Measurements from ENCODE around the gene KLRG1. TPM values are rescaled to one million over a fixed set of nuclear protein-coding genes. Genes with fewer than 3 reads are reported as not detected.

The KLRG1 gene
- polyA plus RNA-seq, 1 of the 3 experiments (the other 2 are of a cell fraction) = 5.1 TPM

DNA sequence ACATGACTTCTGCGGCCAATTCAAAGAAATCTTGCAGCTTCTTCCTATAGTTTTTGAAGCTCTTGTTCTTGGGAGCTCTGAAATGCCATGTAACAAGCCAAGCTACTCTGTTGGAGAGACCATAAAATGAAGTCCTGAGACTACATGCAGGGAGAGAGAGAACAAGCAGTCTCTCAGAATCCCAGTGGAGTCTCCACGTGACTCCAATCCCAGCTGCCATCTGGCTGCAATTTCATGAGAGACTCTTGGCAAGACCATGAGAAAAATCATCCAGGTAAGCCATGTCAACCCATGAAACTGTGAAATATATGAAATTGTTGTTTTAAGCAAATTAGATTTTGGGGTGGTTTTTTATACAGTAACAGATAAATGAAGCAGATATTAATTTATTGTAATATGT lies 54.4 kb downstream of the KLRG1 start:
- Histone ChIP-seq H4K20me1 (ENCODE audit: insufficient read depth) (no peaks in the 10 kb centered on the region), H3K9me2 (no peaks in the 10 kb centered on the region), H3K36me3 (replicated peaks in 1 of 2; ENCODE audit: control insufficient read depth in 1 of 2, insufficient read depth in 2 of 2, low read length in 1 of 2) (no peaks in the 10 kb centered on the region), H3K79me2 (ENCODE audit: insufficient read depth) (no peaks in the 10 kb centered on the region), H2AFZ (ENCODE audit: low read depth) (no peak overlapping the region), H3K4me3 (ENCODE audit: low read depth in 2 of 2, low read length in 1 of 2) (no peak overlapping the region), H3K27ac (ENCODE audit: low read depth in 2 of 2, low read length in 1 of 2) (no peak overlapping the region), H3K4me1 (ENCODE audit: control insufficient read depth in 1 of 2, insufficient read depth in 2 of 2, low read depth in 1 of 2, low read length in 1 of 2) (no peaks in the 10 kb centered on the region), H3K27me3 (ENCODE audit: insufficient read depth) (no peaks in the 10 kb centered on the region), H3F3A (replicated peaks; ENCODE audit: insufficient read depth) (no peaks in the 10 kb centered on the region), H3K9ac (no peak overlapping the region), H3K4me2 (no peak overlapping the region), H3K9me3 (no peaks in the 10 kb centered on the region)
- no peak for DNase-seq
- WGBS (ENCODE audit: low lambda C conversion rate) = 60% methylated on average over 2 of the region's 2 CpGs
- CTCF ChIA-PET = no interaction called here
- TF ChIP-seq TCF12 (IDR thresholded peaks at IDR 0.05) (no peak), JUND (IDR thresholded peaks at IDR 0.05) (no peak), YY1 (IDR thresholded peaks at IDR 0.05; ENCODE audit: low read depth) (no peak), NFIC (IDR thresholded peaks at IDR 0.05; ENCODE audit: borderline replicate concordance) (no peak), POLR2AphosphoS5 (IDR thresholded peaks at IDR 0.05; ENCODE audit: low read depth, low read length) (no peak), SMC3 (IDR thresholded peaks at IDR 0.05; ENCODE audit: low read depth, low read length) (no peak), TAF1 (IDR thresholded peaks at IDR 0.05; ENCODE audit: borderline replicate concordance, low read depth, low read length) (no peak), EP300 (IDR thresholded peaks at IDR 0.05; ENCODE audit: borderline replicate concordance in 1 of 2, low read depth in 1 of 2, low read length in 1 of 2) (no peak), MXI1 (IDR thresholded peaks at IDR 0.05; ENCODE audit: low read depth, low read length) (no peak), GATA2 (CRISPR knock-in tag; IDR thresholded peaks at IDR 0.05) (no peak)
- TF ChIP-seq, protein P1, sequence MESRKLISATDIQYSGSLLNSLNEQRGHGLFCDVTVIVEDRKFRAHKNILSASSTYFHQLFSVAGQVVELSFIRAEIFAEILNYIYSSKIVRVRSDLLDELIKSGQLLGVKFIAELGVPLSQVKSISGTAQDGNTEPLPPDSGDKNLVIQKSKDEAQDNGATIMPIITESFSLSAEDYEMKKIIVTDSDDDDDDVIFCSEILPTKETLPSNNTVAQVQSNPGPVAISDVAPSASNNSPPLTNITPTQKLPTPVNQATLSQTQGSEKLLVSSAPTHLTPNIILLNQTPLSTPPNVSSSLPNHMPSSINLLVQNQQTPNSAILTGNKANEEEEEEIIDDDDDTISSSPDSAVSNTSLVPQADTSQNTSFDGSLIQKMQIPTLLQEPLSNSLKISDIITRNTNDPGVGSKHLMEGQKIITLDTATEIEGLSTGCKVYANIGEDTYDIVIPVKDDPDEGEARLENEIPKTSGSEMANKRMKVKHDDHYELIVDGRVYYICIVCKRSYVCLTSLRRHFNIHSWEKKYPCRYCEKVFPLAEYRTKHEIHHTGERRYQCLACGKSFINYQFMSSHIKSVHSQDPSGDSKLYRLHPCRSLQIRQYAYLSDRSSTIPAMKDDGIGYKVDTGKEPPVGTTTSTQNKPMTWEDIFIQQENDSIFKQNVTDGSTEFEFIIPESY (IDR thresholded peaks at IDR 0.05; ENCODE audit: borderline replicate concordance, low read depth) = no peak
- TF ChIP-seq, protein P2, sequence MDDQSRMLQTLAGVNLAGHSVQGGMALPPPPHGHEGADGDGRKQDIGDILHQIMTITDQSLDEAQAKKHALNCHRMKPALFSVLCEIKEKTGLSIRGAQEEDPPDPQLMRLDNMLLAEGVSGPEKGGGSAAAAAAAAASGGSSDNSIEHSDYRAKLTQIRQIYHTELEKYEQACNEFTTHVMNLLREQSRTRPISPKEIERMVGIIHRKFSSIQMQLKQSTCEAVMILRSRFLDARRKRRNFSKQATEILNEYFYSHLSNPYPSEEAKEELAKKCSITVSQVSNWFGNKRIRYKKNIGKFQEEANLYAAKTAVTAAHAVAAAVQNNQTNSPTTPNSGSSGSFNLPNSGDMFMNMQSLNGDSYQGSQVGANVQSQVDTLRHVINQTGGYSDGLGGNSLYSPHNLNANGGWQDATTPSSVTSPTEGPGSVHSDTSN (IDR thresholded peaks at IDR 0.05) = no peak
- TF ChIP-seq, protein P3, sequence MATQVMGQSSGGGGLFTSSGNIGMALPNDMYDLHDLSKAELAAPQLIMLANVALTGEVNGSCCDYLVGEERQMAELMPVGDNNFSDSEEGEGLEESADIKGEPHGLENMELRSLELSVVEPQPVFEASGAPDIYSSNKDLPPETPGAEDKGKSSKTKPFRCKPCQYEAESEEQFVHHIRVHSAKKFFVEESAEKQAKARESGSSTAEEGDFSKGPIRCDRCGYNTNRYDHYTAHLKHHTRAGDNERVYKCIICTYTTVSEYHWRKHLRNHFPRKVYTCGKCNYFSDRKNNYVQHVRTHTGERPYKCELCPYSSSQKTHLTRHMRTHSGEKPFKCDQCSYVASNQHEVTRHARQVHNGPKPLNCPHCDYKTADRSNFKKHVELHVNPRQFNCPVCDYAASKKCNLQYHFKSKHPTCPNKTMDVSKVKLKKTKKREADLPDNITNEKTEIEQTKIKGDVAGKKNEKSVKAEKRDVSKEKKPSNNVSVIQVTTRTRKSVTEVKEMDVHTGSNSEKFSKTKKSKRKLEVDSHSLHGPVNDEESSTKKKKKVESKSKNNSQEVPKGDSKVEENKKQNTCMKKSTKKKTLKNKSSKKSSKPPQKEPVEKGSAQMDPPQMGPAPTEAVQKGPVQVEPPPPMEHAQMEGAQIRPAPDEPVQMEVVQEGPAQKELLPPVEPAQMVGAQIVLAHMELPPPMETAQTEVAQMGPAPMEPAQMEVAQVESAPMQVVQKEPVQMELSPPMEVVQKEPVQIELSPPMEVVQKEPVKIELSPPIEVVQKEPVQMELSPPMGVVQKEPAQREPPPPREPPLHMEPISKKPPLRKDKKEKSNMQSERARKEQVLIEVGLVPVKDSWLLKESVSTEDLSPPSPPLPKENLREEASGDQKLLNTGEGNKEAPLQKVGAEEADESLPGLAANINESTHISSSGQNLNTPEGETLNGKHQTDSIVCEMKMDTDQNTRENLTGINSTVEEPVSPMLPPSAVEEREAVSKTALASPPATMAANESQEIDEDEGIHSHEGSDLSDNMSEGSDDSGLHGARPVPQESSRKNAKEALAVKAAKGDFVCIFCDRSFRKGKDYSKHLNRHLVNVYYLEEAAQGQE (IDR thresholded peaks at IDR 0.05; ENCODE audit: low read depth, low read length) = no peak
- TF ChIP-seq, protein P4, sequence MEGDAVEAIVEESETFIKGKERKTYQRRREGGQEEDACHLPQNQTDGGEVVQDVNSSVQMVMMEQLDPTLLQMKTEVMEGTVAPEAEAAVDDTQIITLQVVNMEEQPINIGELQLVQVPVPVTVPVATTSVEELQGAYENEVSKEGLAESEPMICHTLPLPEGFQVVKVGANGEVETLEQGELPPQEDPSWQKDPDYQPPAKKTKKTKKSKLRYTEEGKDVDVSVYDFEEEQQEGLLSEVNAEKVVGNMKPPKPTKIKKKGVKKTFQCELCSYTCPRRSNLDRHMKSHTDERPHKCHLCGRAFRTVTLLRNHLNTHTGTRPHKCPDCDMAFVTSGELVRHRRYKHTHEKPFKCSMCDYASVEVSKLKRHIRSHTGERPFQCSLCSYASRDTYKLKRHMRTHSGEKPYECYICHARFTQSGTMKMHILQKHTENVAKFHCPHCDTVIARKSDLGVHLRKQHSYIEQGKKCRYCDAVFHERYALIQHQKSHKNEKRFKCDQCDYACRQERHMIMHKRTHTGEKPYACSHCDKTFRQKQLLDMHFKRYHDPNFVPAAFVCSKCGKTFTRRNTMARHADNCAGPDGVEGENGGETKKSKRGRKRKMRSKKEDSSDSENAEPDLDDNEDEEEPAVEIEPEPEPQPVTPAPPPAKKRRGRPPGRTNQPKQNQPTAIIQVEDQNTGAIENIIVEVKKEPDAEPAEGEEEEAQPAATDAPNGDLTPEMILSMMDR (IDR thresholded peaks at IDR 0.05) = no peak
- POLR2A ChIA-PET = no interaction called here
